B cell (primary cell): ENCODE results near the gene ADARB2. TPM values are rescaled to one million over a fixed set of nuclear protein-coding genes. Genes with fewer than 3 reads are reported as not detected.

Experiments used
- ATAC-seq: fragments of 200-7000 bp; cut with Tn5 transposase; one replicate; pipeline ENCODE4 v1.10.0; 2021; ENCODE audit warnings: low read depth, mild to moderate bottlenecking, moderate number of reproducible peaks, moderate library complexity
- CTCF ChIA-PET: fragments of 350-600 bp; sonication (Branson Sonifier 250); formaldehyde crosslinking; loops from one replicate; lab custom pipeline; 2021; ENCODE audit warnings: antibody characterized with exemption, inconsistent platforms; lab: Charles Lee
- POLR2A ChIA-PET: fragments of 350-600 bp; sonication (Branson Sonifier 250); formaldehyde crosslinking; loops from one replicate; lab custom pipeline; 2021; ENCODE audit warnings: antibody characterized with exemption; lab: Charles Lee
- DNase-seq: peaks from one replicate; pipeline ENCODE4 v3.0.0; 2013
- H2AFZ ChIP-seq: 2 replicates; pipeline ENCODE4 v1.6.1; 2012; ENCODE audit warnings: mild to moderate bottlenecking, low read depth, low read length; ENCODE audit not compliant: insufficient read depth, poor library complexity, severe bottlenecking
- H3K27ac ChIP-seq, 2 donors: 1 replicate in 1 of 2; 2 replicates in 1 of 2; pipeline ENCODE4 v1.5.1; 2012 to 2013; ENCODE audit warnings: low read length in 2 of 2, mild to moderate bottlenecking in 2 of 2, moderate library complexity in 1 of 2
- H3K27me3 ChIP-seq, 4 experiments: fragments of 200-600 bp in 1 of 4; sonication (generic) in 1 of 4; replicated peaks in 1 of 4; 1 replicate in 2 of 4; 2 replicates in 2 of 4; pipeline versions ENCODE4 v1.6.1 to v1.7.0; 2013 to 2016; ENCODE audit warnings: low read length in 3 of 4, mild to moderate bottlenecking in 2 of 4, mixed read lengths in 1 of 4, moderate library complexity in 1 of 4; ENCODE audit not compliant: insufficient read depth in 4 of 4, control insufficient read depth in 3 of 4; ENCODE audit errors: control extremely low read depth in 1 of 4
- H3K36me3 ChIP-seq, 2 experiments: replicated peaks in 1 of 2; 1 replicate in 1 of 2; 2 replicates in 1 of 2; pipeline versions ENCODE4 v1.6.1 to v1.7.1; 2013; ENCODE audit warnings: low read length in 1 of 2; ENCODE audit not compliant: insufficient read depth in 2 of 2, control insufficient read depth in 1 of 2; ENCODE audit errors: control extremely low read depth in 1 of 2, extremely low read depth in 1 of 2
- H3K4me1 ChIP-seq, 2 donors: fragments of 200-600 bp in 1 of 2; sonication (generic) in 1 of 2; 1 replicate in 1 of 2; 2 replicates in 1 of 2; pipeline versions ENCODE4 v1.5.1 to v1.6.1; 2013 to 2017; ENCODE audit warnings: low read length in 2 of 2; ENCODE audit not compliant: control insufficient read depth in 2 of 2, insufficient read depth in 2 of 2
- H3K4me2 ChIP-seq: replicated peaks from 2 replicates; pipeline ENCODE3; 2012; ENCODE audit warnings: mild to moderate bottlenecking, low read depth, low read length; ENCODE audit not compliant: poor library complexity, severe bottlenecking
- H3K4me3 ChIP-seq, 5 experiments: fragments of 200-600 bp in 1 of 5; sonication (generic) in 1 of 5; 1 replicate in 3 of 5; 2 replicates in 2 of 5; pipeline versions ENCODE4 v1.5.1 to v1.7.0; 2011 to 2016; ENCODE audit warnings: low read length in 4 of 5, mild to moderate bottlenecking in 4 of 5, low read depth in 2 of 5, control low read depth in 1 of 5, moderate library complexity in 1 of 5; ENCODE audit not compliant: insufficient read depth in 1 of 5; ENCODE audit errors: control extremely low read depth in 1 of 5, extremely low read depth in 1 of 5
- H3K79me2 ChIP-seq: fragments of 200-600 bp; sonication (generic); one replicate; pipeline ENCODE4 v1.6.0; 2016; ENCODE audit warnings: low read length; ENCODE audit not compliant: control insufficient read depth, insufficient read depth
- H3K9ac ChIP-seq: fragments of 200-600 bp; sonication (generic); 2 replicates; pipeline ENCODE4 v1.6.1; 2017; ENCODE audit warnings: mild to moderate bottlenecking, low read length, moderate library complexity
- H3K9me3 ChIP-seq, 3 donors: one replicate each; pipeline versions ENCODE4 v1.6.1 to v1.7.1; 2013; ENCODE audit warnings: low read length in 2 of 3; ENCODE audit not compliant: control insufficient read depth in 2 of 3, insufficient read depth in 1 of 3; ENCODE audit errors: control extremely low read depth in 1 of 3
- H4K20me1 ChIP-seq: 2 replicates; pipeline ENCODE4 v1.6.0; 2012; ENCODE audit warnings: mild to moderate bottlenecking, low read length; ENCODE audit not compliant: insufficient read depth, control insufficient read depth, poor library complexity, severe bottlenecking
- H3K27ac Mint-ChIP-seq: one replicate; pipeline ENCODE4 v1.8.0; 2021; ENCODE audit warnings: mixed read lengths
- H3K27me3 Mint-ChIP-seq: one replicate; pipeline ENCODE4 v1.8.0; 2021; ENCODE audit warnings: mixed read lengths
- H3K4me1 Mint-ChIP-seq: one replicate; pipeline ENCODE4 v1.8.0; 2021; ENCODE audit warnings: mixed read lengths
- H3K4me3 Mint-ChIP-seq: one replicate; pipeline ENCODE4 v1.8.0; 2021; ENCODE audit warnings: mixed read lengths
- H3K9me3 Mint-ChIP-seq: one replicate; pipeline ENCODE4 v1.8.0; 2022; ENCODE audit warnings: mixed read lengths; ENCODE audit not compliant: insufficient read depth
- CTCF ChIP-seq: fragments of 200-600 bp; IDR thresholded peaks from one replicate; pipeline ENCODE4 v1.8.0; 2022; ENCODE audit warnings: antibody characterized with exemption, mild to moderate bottlenecking
- EZH2 ChIP-seq: IDR thresholded peaks from 2 replicates; pipeline ENCODE4 v1.6.1; 2012; ENCODE audit warnings: borderline replicate concordance, low read depth, mild to moderate bottlenecking, moderate library complexity, low read length; ENCODE audit not compliant: insufficient read depth, poor library complexity, severe bottlenecking
- WGBS: methylation state at CpG from one replicate; pipeline ENCODE4 v1.1.5; 2013; ENCODE audit warnings: missing lambda C conversion rate; ENCODE audit not compliant: insufficient coverage; 5-methylcytosine and 5-hydroxymethylcytosine counted together
- intact Hi-C: fragments of 100-400 bp; cut with micrococcal nuclease; formaldehyde crosslinking; loops from one replicate; pipeline ENCODE4 v1.10.0; 2022
- polyA plus RNA-seq: library from polyadenylated mRNA; depleted of rRNA; stranded (reverse); fragments of >200 nt; gene quantifications from 2 replicates; pipeline ENCODE4 v1.2.3, GENCODE V29; 2012
- total RNA-seq, 2 donors: library from RNA; stranded (reverse); fragments of 120-200 nt in 1 of 2; gene quantifications; 1 replicate in 1 of 2; 2 replicates in 1 of 2; pipeline versions ENCODE4 v1.2.3 to v1.2.4, GENCODE V29; 2013 to 2022

The ADARB2 gene
- total and polyA plus RNA-seq, 2 donors (not counting 1 experiment from before 2014, with no cell fraction given), result 0.13 to 0.96 TPM

GRCh38 chr10:1515780-1516491 is 221.4 kb downstream of the ADARB2 start:
- H4K20me1 ChIP-seq, result no peaks in the 10 kb centered on the region
- TF ChIP-seq EZH2 (no peak), CTCF (no peak)
- H3K27ac Mint-ChIP-seq, result no peak overlapping the region

GRCh38 chr10:1515121-1515779 is 222.1 kb downstream of the ADARB2 start:
- Mint-ChIP-seq H3K27me3 (peaks cover 11% of the 10 kb centered on the region), H3K4me1 (peaks cover 7% of the 10 kb centered on the region), H3K4me3 (no peak overlapping the region), H3K9me3 (no peaks in the 10 kb centered on the region), H3K27ac (no peak overlapping the region)
- H3K27me3 ChIP-seq, result peaks cover 0 to 4% (median 0%) of the 10 kb centered on the region in 4 experiments
- no peak overlapping the region for H3K4me3 ChIP-seq
- no peak for DNase-seq
- H3K4me2 ChIP-seq, result no peak overlapping the region
- H2AFZ ChIP-seq, result no peak overlapping the region
- ATAC-seq, result no peak
- no peaks in the 10 kb centered on the region for H3K79me2 ChIP-seq
- H3K9me3 ChIP-seq, result peaks cover 0 to 4% (median 0%) of the 10 kb centered on the region in 3 donors
- intact Hi-C loops, result no loop called here
- CTCF ChIA-PET, result no interaction called here
- no peak overlapping the region for H3K9ac ChIP-seq
- no peaks in the 10 kb centered on the region for H3K4me1 ChIP-seq
- no peaks in the 10 kb centered on the region for H3K36me3 ChIP-seq
- H4K20me1 ChIP-seq, result no peaks in the 10 kb centered on the region
- POLR2A ChIA-PET, result no interaction called here
- TF ChIP-seq CTCF (no peak), EZH2 (no peak)
- WGBS, result 96% methylated on average over 14 of the region's 14 CpGs
- H3K27ac ChIP-seq, result no peak overlapping the region

More at GRCh38 chr10:1515780-1516491, 221.4 kb downstream of the ADARB2 start:
- H3K4me3 ChIP-seq, result no peak overlapping the region
- H3K4me3 Mint-ChIP-seq, result no peak overlapping the region
- no peaks in the 10 kb centered on the region for H3K36me3 ChIP-seq
- ChIA-PET CTCF (no interaction called here), POLR2A (no interaction called here)
- no peak overlapping the region for H3K4me2 ChIP-seq
- H2AFZ ChIP-seq, result no peak overlapping the region
- no peaks in the 10 kb centered on the region for H3K79me2 ChIP-seq
- ATAC-seq, result no peak
- peaks cover 7% of the 10 kb centered on the region for H3K4me1 Mint-ChIP-seq
- peaks cover 11% of the 10 kb centered on the region for H3K27me3 Mint-ChIP-seq
- no peak overlapping the region for H3K27ac ChIP-seq
- 85% methylated on average over 17 of the region's 18 CpGs for WGBS
- no peaks in the 10 kb centered on the region for H3K9me3 Mint-ChIP-seq
- no peak overlapping the region for H3K9ac ChIP-seq
- peaks cover 0 to 4% (median 0%) of the 10 kb centered on the region in 4 experiments for H3K27me3 ChIP-seq
- peaks cover 0 to 4% (median 0%) of the 10 kb centered on the region in 3 donors for H3K9me3 ChIP-seq
- H3K4me1 ChIP-seq, result no peaks in the 10 kb centered on the region
- intact Hi-C loops, result no loop called here
- no peak for DNase-seq
